H1 (cell line): Measurements from ENCODE around the gene SIMC1.

Experiments used
- POLR2AphosphoS5 ChIP-seq: IDR thresholded peaks from 2 replicates; pipeline ENCODE4 v1.6.1; 2011; ENCODE audit warnings: low read depth, low read length
- RFX5 ChIP-seq: IDR thresholded peaks from 2 replicates; pipeline ENCODE4 v1.6.1; 2011; ENCODE audit warnings: low read depth, low read length, improper control_type of control experiment, borderline replicate concordance

- TF ChIP-seq POLR2AphosphoS5 (no peak), RFX5 (no peak)
These were observed 126.6 kb downstream of the SIMC1 start for GRCh38 chr5:176364765-176365350.
